Measurements from ENCODE around the gene MPPED2.

DNA sequence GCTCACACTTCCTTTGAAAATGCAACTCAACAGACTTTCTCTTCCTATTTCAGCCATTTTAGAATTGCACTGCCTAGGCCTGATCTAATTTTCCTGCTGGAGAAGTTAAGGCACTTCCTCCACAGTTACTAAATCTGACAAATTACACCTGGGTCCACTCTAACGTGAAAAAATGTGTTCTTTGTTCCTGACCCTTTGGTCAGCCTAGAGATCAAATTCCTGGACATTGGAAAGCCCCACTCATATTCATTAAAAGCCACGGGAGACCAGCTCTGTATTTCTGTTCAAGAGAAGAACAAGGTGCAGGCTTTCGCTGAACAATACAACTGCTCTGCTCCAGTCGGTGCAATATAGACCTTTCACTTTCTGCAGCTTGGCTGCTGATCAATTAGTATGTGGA lies 96.6 kb downstream of the MPPED2 start:
- TF ChIP-seq CTCF (IDR thresholded peaks at IDR 0.05; ENCODE audit: poor library complexity) (no peak), EZH2 (IDR thresholded peaks at IDR 0.05; ENCODE audit: borderline replicate concordance) (no peak)

All from hepatocyte (in vitro differentiated cells).